AG04449 (cell line): Measurements from ENCODE around the gene HEXB.
A peak's percentile ranks its signal among the peaks of the same experiment; 100 is the strongest.
"Not testable (repeated sequence)": the region's sequence is repeated elsewhere in the genome, so short reads cannot be mapped to it uniquely, and the experiment has no call there.

ENCODE experiments used
- CTCF ChIA-PET: fragments of 350-600 bp; formaldehyde crosslinking; extraction: SDS; loops from one replicate; lab custom pipeline; 2021; ENCODE audit warnings: antibody characterized with exemption; lab: Yijun Ruan, JAX
- POLR2A ChIA-PET: fragments of 400-600, 350-600 bp; formaldehyde crosslinking; extraction: SDS; loops from one replicate; lab custom pipeline; 2020; ENCODE audit warnings: antibody characterized with exemption, inconsistent platforms; lab: Yijun Ruan, JAX
- DNase-seq: peaks from one replicate; pipeline ENCODE4 v3.0.0-alpha.2; 2010; ENCODE audit warnings: low read depth, low spot score
- H3K4me3 ChIP-seq: 2 replicates; pipeline ENCODE4 v1.5.1; 2011; ENCODE audit warnings: low read depth, mild to moderate bottlenecking, control low read depth, low read length
- TF ChIP-seq, protein P1 (sequence below): IDR thresholded peaks from one replicate; pipeline ENCODE4 v1.5.1; 2011; ENCODE audit warnings: mild to moderate bottlenecking, moderate library complexity, low read length, control low read depth, inconsistent platforms; ENCODE audit not compliant: insufficient read depth; ENCODE audit errors: missing control alignments

Gene HEXB

DNA sequence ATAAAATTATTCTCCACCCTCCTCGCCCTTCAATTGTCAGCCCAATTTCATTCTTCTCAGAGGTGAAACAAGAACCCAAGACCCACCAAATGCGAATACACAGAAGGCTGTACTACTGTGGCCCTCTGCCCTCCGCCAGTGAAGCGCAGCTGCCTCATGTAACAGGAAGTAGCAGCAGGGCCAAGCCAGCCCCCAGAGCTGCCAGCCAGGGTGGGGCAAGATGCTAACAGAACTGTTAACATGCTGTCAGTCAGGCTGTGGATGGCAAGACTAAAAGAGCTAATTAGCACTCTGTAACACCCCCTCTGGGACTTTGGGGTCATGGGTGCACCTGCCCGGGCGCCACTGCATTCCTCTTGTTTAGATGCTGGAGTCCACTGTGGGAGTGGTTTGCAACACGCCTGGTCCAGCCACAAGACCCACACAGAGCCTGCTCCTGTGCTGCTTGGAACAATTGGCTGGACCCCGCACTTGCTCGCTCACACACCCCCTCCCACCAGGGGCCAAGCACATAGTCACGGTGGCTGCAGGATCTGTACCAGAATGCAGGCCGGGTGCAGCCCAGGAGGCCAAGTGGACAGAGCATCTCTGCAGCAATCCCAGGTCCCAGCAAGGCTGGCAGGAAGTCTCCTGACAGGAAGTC is 14.5 kb upstream of the HEXB start:
- TF ChIP-seq, protein P1, sequence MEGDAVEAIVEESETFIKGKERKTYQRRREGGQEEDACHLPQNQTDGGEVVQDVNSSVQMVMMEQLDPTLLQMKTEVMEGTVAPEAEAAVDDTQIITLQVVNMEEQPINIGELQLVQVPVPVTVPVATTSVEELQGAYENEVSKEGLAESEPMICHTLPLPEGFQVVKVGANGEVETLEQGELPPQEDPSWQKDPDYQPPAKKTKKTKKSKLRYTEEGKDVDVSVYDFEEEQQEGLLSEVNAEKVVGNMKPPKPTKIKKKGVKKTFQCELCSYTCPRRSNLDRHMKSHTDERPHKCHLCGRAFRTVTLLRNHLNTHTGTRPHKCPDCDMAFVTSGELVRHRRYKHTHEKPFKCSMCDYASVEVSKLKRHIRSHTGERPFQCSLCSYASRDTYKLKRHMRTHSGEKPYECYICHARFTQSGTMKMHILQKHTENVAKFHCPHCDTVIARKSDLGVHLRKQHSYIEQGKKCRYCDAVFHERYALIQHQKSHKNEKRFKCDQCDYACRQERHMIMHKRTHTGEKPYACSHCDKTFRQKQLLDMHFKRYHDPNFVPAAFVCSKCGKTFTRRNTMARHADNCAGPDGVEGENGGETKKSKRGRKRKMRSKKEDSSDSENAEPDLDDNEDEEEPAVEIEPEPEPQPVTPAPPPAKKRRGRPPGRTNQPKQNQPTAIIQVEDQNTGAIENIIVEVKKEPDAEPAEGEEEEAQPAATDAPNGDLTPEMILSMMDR, result no peak
- CTCF ChIA-PET, result no interaction called here
- POLR2A ChIA-PET, result no interaction called here
- DNase-seq, result no peak
- H3K4me3 ChIP-seq, result no peak overlapping the region

DNA sequence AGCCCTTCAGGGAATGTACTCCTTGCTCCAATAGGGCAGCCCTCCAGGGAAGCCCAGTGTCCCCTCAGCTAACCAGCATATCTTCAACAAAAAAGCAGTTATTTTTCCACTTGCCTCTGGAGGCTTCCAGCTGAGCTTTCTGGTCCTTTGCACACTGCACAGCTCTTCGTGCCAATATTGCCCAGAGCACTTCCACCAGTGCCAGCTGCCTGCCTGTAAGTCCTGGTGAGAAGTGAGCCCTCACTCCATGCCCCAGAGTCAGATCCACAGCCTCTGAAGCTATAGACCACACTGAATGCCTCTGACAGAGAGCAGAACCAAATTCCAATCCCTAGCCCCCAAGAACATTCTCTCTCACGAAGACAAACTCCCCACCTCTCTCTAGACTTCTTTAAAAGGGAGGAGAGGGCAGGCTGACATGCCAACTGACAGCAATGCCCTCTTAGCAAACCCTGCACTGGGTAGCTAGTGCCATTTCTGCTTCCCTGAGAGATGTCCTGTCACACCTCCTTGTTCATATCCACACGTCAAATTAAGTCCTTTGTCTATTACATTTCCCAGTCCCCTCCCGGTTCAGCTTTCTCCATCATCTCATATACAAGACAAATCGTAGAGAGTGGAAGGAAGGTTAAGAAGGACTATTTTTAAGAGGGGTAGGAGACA is 12.7 kb upstream of the HEXB start:
- CTCF ChIA-PET, result interaction anchor here (0.7 to 7.8 kb wide), 18 partner anchors 7 to 1584 kb away, joined by 3 to 141 read pairs (median 5); no protein-coding TSS in a partner anchor
- no peak overlapping the region for H3K4me3 ChIP-seq
- POLR2A ChIA-PET, result interaction anchor here (0.9 kb wide), 1 partner anchor 232 kb away, joined by 3 read pairs; no protein-coding TSS in a partner anchor
- DNase-seq, result no peak
- TF ChIP-seq, protein P1, result no peak

DNA sequence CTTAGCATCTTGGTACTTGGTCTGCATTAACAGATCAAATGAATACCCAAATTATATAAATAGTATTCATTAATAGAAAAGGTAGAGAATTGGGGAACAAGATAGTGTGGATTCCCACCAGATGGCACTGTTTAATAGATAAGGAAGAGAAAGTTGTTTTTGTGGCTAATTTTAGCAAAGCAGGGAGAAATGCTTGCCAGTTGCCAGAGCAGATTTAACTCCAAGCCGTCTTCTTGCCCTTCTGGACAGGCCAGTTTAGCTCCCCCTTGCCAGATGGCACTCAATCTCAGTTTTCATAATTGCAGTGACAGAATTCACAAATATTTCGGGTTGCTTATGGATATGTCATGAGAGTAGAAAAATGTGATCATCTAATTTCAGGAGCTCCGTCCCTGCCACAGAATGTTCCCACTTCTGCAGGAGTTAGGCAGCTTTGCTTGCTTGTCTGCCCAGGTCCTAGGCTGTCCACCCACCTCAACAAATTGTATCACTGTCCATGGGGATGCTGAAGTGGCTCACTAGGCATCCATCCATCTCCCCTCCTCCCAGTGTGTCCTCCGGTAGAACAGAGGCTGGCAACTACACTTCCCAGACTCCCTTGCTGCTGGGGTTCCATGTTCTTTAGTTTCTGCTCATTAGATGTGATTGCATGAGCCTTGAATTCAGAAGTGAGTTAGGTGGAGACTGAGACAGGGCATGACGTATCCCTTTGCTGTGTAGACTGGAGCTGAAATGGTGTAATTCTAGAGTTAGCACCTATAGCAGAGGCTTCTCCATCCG is 11.8 kb upstream of the HEXB start:
- DNase-seq, result no peak
- H3K4me3 ChIP-seq, result no peak overlapping the region
- TF ChIP-seq, protein P1, result peak; percentile 19
- ChIA-PET CTCF (interaction anchor here (0.5 to 7.8 kb wide), 26 partner anchors 8 to 1583 kb away, joined by 3 to 141 read pairs (median 5); no protein-coding TSS in a partner anchor), POLR2A (no interaction called here)

DNA sequence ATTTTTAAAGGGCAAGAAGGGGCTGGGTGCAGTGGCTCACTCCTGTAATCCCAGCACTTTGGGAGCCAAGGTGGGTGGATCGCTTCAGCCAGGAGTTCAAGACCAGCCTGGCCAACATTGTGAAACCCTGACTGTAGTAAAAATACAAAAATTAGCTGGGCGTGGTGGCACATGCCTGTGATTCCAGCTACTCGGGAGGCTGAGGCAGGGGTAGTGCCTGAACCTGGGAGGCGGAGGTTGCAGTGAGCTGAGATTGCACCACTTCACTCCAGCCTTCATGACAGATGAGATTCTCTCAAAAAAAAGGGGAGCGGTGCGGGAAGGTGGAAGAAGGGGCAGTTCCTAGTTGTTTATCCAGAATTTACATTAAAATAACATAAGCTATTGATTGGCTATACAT is 8.6 kb upstream of the HEXB start:
- POLR2A ChIA-PET, H3K4me3 ChIP-seq, DNase-seq: not testable (repeated sequence)
- CTCF ChIA-PET, result interaction anchor here (0.7 to 7.8 kb wide), 4 partner anchors 16 to 774 kb away, joined by 3 to 141 read pairs (median 3); no protein-coding TSS in a partner anchor

DNA sequence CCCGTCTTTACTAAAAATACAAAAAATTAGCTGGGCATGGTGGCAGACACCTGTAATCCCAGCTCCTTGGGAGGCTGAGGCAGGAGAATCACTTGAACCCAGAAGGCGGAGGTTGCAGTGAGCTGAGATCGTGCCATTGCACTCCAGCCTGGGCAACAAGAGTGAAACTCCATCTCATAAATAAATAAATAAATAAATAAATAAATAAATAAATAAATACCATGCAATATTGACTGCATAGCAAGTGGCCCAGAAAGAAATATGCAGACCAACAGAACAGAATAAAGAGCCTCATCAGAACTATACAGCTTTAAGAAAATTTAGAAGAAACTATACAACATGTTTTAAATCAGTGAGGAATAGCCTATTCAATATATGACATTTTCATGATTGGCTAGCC is 6.9 kb upstream of the HEXB start:
- POLR2A ChIA-PET, H3K4me3 ChIP-seq, DNase-seq: not testable (repeated sequence)
- CTCF ChIA-PET, result interaction anchor here (1.0 to 7.8 kb wide), 3 partner anchors 9 to 240 kb away, joined by 3 to 141 read pairs (median 5); no protein-coding TSS in a partner anchor

DNA sequence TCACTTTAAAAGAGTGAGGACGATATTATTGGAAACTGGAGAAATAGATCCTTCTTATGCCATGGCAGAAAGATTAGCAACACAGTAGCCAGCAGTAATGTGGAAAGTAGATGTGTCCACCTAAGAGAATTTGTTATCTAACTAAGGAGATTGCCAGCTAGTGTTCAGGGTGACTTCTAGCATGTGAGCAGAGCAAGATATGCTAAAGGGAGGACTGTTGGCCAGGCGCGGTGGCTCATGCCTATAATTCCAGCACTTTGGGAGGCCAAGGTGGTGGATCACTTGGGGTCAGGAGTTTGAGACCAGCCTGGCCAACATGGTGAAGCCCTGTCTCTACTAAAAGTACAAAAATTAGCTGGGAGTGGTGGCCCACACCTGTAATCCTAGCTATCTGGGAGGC is 5.7 kb upstream of the HEXB start:
- CTCF ChIA-PET, POLR2A ChIA-PET: not testable (repeated sequence)

DNA sequence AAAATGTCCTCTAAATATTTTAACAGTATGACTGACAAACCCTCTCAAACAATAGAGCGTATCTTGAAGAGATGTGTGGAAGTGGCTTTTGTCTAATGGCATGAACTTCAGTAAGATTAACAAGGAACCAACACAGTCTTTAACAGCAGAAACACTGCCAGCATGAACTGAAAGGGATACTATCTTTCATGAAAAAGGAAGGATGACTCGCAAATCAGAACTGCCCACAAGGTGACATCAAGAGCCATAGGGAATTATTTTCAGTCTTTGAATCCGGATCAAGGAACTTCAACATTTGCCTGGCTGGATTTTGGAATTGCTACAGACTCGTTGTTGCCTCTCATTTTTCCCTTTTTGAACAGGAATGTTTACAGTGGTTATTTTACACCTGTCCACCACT is 5.1 kb upstream of the HEXB start:
- CTCF ChIA-PET, result no interaction called here
- TF ChIP-seq, protein P1, result no peak
- POLR2A ChIA-PET, result no interaction called here
- DNase-seq, result no peak
- no peak overlapping the region for H3K4me3 ChIP-seq

More for the DNA sequence above, 5.7 kb upstream of the HEXB start:
- not testable (repeated sequence) for H3K4me3 ChIP-seq, DNase-seq
